ENCODE measurements around the gene PDZD2.
"Not testable (repeated sequence)": the region's sequence is repeated elsewhere in the genome, so short reads cannot be mapped to it uniquely, and the experiment has no call there.

PDZD2 gene

GRCh38 chr5:32080565-32080964, 441.6 kb downstream of the PDZD2 start:
- not testable (repeated sequence) for DNase-seq (ENCODE audit: low spot score)

- DNase-seq (ENCODE audit: low spot score): no peak
Measured at GRCh38 chr5:32082701-32083100, 443.8 kb downstream of the PDZD2 start.

GRCh38 chr5:32083981-32084430, 445.1 kb downstream of the PDZD2 start:
- DNase-seq (ENCODE audit: low spot score): no peak

- no peak for DNase-seq (ENCODE audit: low spot score)
Measured at GRCh38 chr5:32087086-32088082, 448.5 kb downstream of the PDZD2 start.

GRCh38 chr5:32088214-32088613, 449.3 kb downstream of the PDZD2 start:
- DNase-seq (ENCODE audit: low spot score): no peak

GRCh38 chr5:32089146-32090000, 450.4 kb downstream of the PDZD2 start:
- no peak for DNase-seq (ENCODE audit: low spot score)

- DNase-seq (ENCODE audit: low spot score): no peak
Measured at GRCh38 chr5:32090026-32090754, 451.3 kb downstream of the PDZD2 start.

- DNase-seq (ENCODE audit: low spot score): no peak
Measured at GRCh38 chr5:32090755-32091128, 451.8 kb downstream of the PDZD2 start.

GRCh38 chr5:32092938-32093812, 454.2 kb downstream of the PDZD2 start:
- DNase-seq (ENCODE audit: low spot score): peak; percentile 75

- no peak for DNase-seq (ENCODE audit: low spot score)
Measured at GRCh38 chr5:32094691-32095090, 455.8 kb downstream of the PDZD2 start.

- DNase-seq (ENCODE audit: low spot score): no peak
Measured at GRCh38 chr5:32095261-32095671, 456.3 kb downstream of the PDZD2 start.

- peak; percentile 53 for DNase-seq (ENCODE audit: low spot score)
Measured at GRCh38 chr5:32096891-32097595, 458.1 kb downstream of the PDZD2 start.

- DNase-seq (ENCODE audit: low spot score): no peak
Measured at GRCh38 chr5:32098291-32098690, 459.4 kb downstream of the PDZD2 start.

GRCh38 chr5:32098890-32099310, 460.0 kb downstream of the PDZD2 start:
- DNase-seq (ENCODE audit: low spot score): no peak

- no peak for DNase-seq (ENCODE audit: low spot score)
Measured at GRCh38 chr5:32099486-32100035, 460.6 kb downstream of the PDZD2 start.

- no peak for DNase-seq (ENCODE audit: low spot score)
Measured at GRCh38 chr5:32100230-32100629, 461.3 kb downstream of the PDZD2 start.

- DNase-seq (ENCODE audit: low spot score): no peak
Measured at GRCh38 chr5:32100691-32101302, 461.9 kb downstream of the PDZD2 start.

GRCh38 chr5:32102254-32102986, 463.5 kb downstream of the PDZD2 start:
- DNase-seq (ENCODE audit: low spot score): no peak

- no peak for DNase-seq (ENCODE audit: low spot score)
Measured at GRCh38 chr5:32103521-32103920, 464.6 kb downstream of the PDZD2 start.
